Astrocyte (in vitro differentiated cells and primary cell): ENCODE measurements around the gene PRPF40B.

Source experiments
- EZH2 ChIP-seq: IDR thresholded peaks from 2 replicates; pipeline ENCODE4 v1.6.1; 2012; ENCODE audit warnings: mild to moderate bottlenecking, low read length, inconsistent platforms; ENCODE audit not compliant: insufficient read depth
- TF ChIP-seq, protein P1 (sequence below): IDR thresholded peaks from 2 replicates; pipeline ENCODE4 v1.5.1; 2011; ENCODE audit warnings: low read depth, mild to moderate bottlenecking, inconsistent platforms, low read length, moderate library complexity; ENCODE audit not compliant: insufficient read depth

DNA sequence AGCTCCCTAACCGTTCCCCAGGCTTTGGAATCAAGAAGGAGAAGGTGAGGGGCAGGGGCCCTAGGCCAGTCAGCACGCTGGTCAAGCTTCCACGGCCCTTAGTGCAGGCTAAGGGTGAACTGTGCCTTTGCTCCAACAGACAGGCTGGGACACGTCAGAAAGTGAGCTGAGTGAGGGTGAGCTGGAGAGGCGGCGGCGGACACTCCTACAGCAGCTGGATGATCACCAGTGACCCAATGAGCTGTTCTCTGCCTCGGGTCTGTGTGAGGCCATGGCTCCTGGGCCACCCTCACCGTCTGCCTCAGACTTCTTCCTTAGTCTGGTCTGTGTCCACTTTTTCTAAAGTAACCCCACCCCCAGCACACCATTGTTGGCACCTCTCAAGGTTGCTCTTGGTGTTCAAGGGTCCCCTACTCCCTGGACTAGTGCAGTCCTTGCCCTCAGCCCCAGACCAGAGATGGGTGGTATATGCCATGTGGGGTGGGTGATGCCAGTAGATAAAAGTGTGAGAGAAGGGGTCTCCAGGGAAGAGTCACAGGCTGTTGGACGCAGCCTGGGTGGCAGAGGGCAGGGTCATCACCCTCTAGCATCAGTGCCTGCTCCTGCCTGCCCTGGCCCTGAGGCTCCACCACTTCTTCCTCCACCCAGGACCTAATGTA lies 20.7 kb downstream of the PRPF40B start:
- TF ChIP-seq EZH2: no peak
- TF ChIP-seq, protein P1, sequence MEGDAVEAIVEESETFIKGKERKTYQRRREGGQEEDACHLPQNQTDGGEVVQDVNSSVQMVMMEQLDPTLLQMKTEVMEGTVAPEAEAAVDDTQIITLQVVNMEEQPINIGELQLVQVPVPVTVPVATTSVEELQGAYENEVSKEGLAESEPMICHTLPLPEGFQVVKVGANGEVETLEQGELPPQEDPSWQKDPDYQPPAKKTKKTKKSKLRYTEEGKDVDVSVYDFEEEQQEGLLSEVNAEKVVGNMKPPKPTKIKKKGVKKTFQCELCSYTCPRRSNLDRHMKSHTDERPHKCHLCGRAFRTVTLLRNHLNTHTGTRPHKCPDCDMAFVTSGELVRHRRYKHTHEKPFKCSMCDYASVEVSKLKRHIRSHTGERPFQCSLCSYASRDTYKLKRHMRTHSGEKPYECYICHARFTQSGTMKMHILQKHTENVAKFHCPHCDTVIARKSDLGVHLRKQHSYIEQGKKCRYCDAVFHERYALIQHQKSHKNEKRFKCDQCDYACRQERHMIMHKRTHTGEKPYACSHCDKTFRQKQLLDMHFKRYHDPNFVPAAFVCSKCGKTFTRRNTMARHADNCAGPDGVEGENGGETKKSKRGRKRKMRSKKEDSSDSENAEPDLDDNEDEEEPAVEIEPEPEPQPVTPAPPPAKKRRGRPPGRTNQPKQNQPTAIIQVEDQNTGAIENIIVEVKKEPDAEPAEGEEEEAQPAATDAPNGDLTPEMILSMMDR: no peak
